Cerebellar cortex (tissue), 1 donor: ENCODE results near the gene PTPN14.
"Not testable (repeated sequence)": the region's sequence is repeated elsewhere in the genome, so short reads cannot be mapped to it uniquely, and the experiment has no call there.

Experiments used
- DNase-seq: peaks from one replicate; pipeline ENCODE4 v3.0.0-alpha.2; 2015; ENCODE audit warnings: low spot score

PTPN14 gene

DNA sequence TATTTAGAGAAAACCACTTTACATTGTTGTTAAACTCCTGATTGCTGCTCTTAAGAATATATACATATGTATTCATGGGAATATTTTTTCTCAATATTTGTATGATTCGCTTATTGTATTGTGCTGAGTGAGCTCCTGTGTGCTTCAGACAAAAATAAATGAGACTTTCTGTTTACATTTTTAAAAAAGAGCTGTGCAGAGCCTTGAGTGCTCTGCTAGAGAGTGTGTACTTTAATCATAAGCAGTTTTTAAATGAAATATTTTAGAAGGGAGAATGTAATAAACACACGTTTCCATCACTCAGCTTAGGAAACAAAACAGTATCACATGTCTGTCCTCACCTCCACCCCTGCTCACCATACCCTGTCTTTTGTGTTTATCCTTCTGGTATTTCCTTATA, 9.7 kb downstream of the PTPN14 start:
- no peak for DNase-seq

DNA sequence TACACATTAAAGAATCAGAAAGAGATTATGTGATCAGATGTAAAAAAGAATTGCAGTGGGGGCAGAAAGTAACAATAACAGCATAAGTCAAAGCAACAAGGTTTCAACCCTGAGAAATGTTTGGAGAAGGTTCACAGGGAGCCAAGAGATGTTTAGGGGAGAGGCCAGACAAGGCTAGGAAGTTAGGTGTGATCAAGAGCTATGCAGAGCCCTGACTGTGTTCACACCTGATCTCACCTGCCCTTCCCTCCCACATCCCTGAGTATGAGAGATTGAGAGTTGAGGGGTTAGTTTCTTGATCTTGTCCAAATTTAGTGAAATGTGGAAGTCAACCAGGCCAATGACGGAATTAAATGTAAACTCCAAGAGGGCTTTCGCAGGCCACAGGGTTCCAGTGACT, 10.2 kb downstream of the PTPN14 start:
- DNase-seq, result no peak

DNA sequence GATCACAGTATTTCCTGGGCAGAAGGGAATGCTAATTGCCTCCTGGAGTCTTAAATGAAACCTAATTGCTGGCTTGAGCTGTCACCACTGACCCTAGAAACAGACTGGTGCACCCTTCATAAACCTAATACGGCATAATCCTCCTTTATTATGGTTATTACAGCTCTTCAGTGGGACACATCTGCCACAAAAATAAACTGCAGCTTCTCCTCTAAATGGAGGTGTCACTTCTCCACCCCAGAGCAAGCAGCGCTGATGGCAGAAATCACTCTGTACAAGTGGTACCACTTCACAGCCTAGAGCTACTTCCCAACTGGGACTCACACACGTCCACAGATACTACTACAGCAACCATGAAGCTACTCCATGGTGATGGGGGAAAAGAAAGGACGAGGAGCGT, 11.1 kb downstream of the PTPN14 start:
- DNase-seq, result no peak

DNA sequence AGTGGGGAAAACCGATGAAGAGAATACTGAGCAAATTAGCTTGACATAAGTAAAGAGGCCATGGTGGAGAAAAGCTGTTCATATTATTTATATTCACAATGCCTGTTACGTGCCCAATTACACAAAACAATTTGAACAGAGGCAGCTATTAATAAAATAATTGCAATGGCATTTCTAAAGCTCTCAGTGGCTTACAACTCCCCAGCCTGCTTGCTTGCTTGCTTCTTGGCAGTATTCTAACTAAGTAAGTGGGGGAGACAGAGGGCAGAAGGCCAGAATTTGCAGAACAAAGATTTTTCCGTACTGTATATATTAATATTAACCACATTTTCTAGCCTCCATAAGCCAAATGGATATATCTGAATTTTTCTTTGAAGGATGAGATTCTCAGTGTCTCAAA, 12.9 kb downstream of the PTPN14 start:
- no peak for DNase-seq

DNA sequence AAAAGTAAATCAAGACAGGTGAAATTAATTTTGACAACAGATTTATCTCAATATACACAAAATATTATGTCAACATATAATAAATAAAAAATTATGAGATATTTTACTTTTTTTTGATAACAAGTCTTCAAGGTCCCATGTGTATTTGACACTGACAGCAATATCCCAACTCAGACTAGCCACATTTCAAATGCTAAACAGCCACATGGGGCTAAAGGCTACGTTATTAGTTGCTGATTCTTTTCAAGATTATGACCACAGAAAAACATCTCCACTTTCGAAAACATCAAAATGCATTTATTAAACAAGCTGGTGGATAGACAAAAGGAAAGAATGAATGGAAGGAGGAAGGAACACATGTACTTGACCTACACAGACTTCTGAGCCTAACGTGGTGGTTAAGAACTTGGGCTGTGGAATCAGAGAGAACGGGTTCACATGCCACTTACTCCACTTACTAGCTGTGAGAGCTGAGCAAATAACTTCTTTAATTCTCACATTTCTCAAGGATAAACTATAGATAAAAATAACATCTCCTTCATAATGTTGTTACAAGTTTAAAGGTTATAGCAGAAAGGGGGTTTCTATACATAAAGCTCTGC, 13.4 kb downstream of the PTPN14 start:
- DNase-seq, result no peak

DNA sequence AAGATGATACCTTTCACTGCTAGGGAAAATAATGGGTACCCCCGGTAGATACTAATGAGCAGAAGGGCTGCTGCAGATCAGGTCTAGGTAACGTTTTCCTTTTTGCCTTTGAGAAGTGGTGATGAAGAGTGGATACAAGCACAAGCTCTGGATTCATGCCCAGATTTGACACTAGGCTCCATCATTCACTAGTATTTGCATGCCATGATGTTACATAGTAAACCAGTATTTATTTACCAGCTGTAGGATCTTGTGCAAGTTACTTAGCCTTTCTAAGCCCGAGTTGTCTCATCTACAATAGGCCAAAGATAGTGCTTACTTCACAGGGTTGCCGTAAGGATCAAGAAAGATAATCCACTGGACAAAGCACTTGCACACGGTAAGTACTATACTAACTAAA, 14.2 kb downstream of the PTPN14 start:
- no peak for DNase-seq

DNA sequence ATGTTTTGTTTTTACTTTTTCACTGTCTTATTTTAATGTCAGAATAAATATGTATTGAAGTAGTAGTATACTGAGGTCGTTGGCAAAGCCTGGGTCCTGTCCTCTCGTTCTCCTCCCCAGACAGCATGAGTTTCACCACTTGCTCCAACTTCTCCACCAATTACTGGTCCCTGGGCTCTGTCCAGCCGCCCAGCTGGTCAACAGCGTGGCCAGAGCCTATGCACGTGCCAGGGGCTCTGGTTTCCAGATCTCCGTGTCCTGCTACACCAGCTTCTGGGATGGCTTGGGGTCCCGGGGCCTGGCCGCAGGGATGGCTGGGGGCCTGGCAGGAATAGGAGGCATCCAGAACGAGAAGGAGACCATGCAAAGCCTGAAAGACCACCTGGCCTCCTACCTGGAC, 19.3 kb downstream of the PTPN14 start:
- DNase-seq, result no peak

DNA sequence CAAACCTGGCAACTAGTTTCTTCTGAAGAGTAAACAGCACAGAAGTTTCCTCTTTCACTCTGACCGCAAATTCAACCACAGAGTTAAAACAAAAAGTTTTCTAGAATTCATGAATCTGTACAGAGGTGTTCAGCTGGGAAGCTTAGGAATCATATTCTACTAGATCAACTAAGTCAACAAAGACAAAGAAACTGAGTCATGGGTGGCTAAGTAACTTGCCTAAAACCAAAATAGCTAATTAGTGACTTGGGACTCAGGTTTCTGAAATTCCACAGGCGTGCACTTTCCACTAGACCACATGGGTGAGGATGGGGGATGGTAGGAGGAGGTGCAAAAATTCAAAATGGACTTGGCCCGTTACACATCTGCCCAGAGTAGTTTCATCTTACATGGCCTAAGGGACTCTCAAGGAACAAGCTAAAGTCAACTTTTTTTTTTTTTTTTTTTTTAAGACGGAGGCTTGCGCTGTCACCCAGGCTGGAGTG, 25.8 kb downstream of the PTPN14 start:
- no peak for DNase-seq

DNA sequence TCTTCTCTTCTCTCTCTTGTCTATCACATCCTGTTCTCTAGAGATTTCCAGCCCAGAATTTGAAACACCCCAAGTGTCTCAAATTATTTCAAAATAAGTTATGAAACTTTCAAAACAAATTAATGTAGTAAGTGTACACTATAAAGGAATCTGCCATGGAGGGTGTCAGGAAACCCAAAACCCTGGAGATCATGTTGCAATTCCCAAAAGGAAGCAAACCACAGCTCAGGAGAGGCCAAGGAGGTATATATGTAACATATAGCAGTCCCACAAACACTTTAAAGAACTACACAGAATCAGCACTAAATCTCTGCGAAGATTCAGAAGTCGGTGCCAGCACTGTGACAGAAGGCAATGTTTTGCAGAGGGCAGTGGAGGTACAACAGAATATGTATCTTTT, 26.6 kb downstream of the PTPN14 start:
- no peak for DNase-seq

DNA sequence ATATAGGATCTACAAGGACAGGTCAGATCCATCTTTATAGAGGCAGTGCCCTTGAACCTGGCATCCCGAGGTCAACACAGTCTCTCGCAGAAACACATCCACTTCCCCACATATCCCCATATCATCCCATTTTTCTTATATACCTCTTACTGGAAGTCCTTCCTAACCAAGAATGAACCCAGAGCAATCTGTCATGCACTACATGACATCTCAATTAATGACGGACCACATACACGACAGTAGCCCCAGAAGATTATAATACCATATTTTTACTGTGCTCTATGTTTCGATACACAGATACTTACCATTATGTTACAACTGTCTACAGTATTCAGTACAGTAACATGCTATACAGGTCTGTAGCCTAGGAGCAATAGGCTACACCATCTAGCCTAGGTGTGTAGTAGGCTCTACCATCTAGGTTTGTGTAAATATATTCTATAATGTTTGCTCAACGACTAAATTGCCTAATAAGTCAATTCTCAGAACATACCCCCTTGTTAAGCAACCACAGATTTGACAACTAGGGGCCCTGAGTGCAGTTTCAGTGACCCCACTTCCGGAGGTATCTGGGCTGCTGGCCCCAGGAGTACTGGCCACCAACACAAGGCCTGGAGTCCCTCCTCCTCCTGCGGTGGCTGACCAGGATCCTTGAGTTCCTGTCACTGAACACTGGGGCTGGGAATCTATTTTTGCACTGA, 28.1 kb downstream of the PTPN14 start:
- no peak for DNase-seq

DNA sequence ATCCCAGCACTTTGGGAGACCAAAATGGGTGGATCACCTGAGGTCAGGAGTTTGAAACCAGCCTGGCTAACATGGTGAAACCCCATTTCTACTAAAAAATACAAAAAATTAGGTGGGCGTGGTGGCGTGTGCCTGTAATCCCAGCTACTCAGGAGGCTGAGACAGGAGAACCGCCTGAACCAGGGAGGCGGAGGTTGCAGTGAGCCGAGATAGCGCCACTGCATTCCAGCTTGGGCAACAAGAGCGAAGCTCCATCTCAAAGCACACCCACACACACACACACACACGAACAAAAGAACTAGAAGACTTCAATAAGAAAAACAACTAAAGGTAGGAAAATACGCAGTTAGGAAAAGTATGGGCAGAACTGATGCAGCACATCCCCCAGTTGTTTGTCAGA, 29.9 kb downstream of the PTPN14 start:
- not testable (repeated sequence) for DNase-seq

DNA sequence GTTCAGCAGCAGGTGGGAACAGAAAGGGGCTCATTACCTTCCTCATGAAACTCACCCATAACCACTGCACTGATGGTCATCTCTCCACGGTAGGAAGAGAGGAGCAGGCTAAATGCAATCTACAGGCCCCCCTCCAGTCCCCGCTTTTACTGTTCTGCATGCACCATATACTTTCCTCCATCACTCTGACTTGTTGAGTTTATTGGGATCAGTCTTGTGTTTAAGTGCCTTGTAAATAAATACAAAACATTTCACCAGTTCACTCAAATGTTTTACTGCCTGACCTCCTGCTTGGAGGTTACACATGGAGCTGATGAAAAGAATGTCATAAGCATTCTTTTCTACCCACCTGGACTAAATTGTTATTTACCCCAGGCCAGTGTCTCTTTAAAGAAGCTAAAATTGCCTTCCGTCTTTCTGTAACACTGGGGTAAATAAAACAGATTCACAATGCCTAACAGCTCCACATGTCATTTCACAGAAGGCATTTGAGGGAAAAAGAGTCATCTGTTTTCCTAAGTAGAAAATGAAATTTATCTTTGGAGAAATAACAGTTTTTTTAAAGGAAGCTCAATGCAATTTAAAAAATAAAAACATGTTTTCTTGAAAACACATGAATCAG, 30.7 kb downstream of the PTPN14 start:
- DNase-seq, result no peak

DNA sequence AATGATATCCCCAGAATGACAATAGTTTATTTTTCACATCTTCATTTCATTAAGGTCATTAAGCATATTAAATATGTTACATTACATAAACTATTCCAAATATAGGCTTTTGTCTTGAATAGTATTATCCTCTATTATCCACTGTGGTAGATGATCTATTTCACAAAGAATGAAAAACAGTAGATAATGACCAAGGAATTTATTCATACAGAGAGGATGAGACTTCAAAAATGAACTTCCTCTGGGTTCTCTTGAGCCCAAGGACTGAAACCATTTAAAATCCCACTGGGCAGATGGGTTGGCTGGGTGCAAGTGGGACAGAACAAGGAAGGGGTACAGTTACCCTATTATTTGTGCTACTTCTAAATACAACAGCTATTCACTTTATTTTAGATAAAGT, 33.0 kb downstream of the PTPN14 start:
- no peak for DNase-seq

DNA sequence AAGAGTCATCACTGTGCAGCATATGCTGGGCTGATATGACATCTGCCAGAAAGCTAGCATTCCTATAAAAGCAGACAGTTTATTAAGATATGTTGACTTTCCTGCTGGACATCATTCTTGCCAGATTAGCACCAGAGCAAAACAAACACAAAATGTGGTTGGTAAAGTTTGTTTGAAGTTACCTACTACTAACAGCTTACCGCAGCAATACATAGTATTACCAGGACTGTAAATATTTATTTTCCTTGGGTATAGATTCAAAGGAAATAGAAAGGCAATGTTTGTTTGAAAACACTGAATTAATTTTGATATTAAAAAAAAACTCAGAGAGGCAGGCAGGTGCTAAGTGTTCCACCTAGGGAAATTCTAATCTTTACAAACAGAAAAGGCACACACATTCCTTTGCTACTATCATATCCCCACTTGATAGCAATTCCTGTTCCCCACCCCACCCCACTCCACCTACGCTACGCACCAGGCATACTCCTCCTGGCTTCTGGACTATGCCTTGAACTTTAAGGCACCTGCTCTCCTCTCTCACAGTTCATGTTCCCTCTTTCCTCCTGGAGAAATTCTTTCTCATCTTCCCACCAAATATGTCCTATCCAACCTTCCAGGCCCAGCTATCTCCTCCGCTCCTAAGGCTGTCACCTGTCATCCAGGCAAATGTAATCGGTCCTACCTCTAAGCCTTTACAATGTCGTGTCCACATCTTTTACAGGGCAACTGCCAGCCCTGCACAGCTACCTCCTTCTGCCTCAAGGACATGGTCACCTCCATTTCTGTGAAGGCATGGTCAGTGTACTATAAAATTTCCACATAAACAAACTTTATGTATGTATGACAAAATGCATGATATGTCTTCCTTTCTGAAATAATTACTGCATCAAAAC, 34.7 kb downstream of the PTPN14 start:
- no peak for DNase-seq

DNA sequence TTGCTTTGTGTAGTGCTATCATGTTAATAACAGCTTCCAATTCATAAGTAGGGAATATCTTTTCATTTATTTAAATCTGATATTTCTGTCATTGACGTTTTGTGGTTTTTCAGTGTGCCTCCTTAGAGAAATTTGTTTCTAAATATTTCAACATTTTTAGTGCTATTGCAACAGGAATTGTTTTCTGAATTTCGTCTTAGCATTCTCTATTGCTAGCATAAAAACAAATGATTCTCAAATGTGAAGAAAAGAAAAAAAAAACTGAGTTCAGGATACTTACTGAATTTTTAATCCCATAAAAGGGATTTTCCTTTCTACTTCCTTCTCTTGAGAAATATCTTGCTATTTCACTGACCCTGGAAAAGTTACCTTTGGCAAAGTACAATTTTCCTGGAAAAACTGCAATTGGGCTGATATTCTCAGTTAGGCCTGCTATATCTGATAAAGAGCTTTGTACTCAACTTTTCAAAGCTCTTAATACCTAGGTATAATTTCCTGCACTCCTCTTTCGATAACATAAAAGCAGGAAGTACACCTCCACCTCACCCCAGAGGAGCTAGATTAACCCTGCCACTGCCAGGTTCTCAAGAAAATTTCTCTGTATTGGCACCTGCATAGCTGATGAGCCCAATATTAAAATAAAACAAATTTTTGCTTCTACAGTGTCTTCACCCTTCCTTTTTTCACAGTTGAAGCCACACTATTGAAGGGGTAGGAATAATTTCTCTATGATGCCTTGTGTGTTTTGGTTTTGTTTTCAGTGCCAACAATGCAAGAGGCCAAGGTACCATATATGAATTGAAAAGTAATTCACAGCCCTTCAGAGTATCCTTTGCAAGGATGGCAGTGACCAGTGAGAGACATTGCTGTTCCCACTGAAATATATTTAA, 35.6 kb downstream of the PTPN14 start:
- DNase-seq, result no peak

DNA sequence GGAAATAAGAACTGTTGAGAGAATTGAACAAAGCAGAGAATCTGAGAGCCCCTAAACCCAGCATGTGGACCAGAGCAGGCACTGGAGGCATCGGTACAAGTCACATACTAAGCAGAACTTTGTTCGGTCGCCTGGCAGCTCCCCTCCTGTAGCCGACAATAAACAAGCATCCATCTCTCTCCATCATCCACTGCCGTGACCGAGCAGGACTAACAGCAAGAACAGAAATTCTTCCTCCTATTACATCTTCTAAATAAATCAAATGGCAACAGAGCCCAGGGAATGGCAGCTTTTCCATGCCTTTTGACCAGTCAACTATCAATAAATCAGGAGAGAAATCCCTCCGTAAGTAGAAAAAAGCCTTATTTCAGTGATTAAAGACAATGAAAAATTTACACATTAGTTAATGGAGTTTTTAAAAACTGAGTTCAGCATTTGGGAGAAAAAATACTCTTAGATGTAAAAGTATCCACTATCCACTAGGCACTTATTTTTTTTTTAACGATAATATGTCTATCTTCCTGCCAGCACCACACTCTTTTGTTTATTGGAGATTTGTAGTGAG, 36.5 kb downstream of the PTPN14 start:
- no peak for DNase-seq

DNA sequence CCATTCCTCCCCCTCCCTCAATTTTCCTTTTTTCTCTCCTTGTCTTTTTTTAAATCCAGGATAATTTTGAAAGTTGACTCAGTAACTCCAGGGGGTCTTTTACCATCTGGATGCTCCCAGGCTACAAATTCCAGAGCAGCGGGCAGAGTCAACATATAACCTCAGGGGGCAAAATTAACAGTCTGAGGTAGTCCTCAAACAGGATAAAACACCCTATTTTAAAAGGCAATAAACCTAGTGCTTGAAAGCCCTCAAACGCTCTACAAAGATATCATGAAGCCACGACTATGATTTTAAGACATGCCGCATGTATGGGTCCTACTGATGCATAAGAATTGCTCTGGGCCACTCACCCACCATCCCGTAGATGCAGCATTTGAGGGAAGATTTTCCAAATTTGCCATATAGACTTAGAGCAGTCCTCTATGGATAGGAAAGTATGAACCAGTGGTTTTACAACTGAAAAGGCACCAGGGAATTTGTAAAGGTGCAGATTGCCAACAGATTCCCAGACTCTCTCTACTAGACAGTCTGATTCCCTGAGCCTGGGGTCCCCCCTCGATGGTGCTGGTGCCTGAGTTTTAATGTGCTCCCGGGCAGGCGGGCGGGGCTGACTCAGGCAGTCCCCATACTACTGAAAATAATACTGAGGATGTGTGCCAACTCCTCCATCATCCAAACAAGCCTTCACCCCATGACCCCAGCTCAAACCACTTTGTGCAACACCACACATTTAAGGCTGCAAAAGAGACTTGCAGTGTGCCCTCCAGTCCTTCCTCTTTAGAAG, 37.2 kb downstream of the PTPN14 start:
- no peak for DNase-seq

DNA sequence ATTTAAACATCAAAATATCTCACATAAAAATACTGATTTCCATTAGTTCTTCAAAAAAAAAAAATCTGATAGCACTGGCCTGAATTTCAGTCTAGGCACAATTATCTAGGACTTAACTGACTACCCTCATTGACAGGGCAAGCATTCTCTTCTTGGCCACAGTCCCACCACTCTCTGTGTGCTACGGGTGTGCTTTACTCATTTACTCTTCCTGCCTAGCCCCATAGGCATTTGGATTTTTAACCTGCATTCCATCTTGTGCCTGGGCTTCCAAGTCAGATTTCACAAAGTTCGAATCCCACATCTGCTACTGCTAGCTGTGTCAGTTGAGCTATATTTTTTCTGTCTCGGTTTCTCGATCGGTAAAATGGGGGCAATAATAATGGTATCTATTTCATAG, 38.0 kb downstream of the PTPN14 start:
- DNase-seq, result no peak

DNA sequence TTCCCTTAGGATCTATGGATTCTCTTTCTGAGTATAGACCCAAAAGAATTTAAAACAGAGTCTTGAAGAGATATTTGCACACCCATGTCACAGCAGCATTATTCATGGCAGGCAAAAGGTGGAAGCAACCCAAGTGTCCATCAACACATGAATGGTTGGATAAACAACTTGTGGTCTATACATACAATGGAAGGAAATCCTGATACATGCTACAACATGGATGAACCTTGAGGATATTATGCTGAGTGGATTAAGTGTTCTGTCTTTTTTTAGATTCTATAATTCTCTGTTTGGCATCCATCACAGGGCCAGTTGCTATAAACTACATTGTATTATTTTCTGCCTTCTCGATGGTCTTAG, 39.8 kb downstream of the PTPN14 start:
- DNase-seq, result no peak

DNA sequence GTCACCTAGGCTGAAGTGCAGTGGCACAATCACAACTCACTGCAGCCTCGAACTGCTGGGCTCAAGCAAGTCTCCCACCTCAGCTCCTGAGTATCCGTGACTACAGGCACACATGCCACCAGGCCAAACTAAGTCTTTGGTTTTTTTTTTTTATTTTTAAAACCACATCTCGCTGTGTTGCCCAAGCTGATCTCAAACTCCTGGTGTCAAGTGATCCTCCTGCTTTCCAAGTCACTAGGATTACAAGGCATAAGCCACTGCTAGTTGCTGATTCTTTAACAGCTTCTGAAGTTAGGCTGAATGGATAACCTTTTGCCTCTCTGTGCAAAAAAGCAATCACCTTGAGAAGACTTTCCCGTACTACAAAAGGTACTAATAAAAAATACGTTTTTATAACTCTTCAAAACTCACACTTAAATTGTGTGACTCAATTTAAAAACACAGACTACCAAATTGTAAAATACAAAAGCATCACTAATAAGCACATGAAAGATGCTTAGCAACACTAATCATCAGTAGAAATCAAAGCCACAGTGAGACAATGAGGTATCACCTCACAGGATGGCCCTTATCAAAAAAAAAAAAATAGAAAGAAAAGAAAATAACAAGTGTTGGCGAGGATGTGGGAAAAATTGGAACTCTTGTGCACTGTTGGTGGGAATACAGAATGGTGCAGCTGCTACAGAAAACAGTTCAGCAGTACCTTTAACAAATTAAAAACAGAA, 40.3 kb downstream of the PTPN14 start:
- no peak for DNase-seq
